Stimulated activated CD4-positive, alpha-beta T cell treated with anti-CD3 and anti-CD28 coated beads, Interleukin-15, amount 100 ng/mL, for 1 hour (primary cell): ENCODE results near the gene MAP3K14.

Source experiments
- DNase-seq, 2 donors: peaks; one replicate each; pipeline ENCODE4 v3.0.0-alpha.2; 2020; ENCODE audit warnings: low read depth in 1 of 2, low spot score in 1 of 2

MAP3K14 gene

GRCh38 chr17:45283711-45284110 lies 33.1 kb downstream of the MAP3K14 start:
- DNase-seq = no peak

DNA sequence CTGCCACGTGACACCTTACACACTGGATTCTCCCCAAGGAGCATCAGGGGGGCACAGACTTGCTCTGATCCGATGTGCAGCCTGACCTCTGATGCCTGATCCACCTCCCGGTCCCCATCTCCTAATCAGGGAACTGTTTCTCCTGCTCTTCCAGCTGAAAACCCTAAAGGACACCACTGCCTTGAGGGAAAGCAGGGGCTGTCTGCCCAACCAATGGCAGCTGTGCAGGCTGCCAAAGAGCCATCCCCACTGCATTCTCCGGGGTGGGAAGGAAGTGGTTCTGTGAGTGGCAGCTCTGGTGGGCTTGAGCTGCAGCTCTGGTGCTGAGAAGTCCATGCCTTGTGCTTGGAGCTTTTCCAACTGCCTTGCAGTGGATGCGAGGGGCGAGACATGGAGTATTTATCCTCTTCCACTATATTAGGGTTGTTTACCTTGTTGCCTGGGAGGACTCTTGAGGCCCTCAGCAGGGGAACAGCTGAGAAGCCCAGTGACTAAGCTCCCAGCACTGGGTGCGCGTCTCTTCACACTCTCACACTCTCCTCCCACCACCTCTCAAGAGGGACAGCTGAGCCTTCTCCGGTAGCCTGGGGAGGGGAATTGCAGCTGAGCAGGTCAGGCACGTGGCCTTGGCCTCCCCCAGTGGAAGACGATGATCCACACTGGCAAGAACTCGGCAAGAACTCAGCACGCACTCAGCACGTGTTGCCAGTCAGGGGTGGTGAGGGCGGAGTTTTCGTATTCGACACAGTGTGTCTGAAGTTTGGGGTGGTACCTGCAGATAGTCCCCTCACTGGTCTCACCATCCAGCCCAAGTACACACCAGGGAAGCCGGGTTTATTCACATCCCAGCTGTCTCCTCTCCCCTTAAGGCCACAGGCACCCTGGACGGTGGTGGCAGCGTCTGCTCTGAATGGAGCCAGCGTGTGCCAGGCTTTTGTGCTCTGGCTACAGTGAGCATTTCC lies 33.9 kb downstream of the MAP3K14 start:
- DNase-seq = no peak

DNA sequence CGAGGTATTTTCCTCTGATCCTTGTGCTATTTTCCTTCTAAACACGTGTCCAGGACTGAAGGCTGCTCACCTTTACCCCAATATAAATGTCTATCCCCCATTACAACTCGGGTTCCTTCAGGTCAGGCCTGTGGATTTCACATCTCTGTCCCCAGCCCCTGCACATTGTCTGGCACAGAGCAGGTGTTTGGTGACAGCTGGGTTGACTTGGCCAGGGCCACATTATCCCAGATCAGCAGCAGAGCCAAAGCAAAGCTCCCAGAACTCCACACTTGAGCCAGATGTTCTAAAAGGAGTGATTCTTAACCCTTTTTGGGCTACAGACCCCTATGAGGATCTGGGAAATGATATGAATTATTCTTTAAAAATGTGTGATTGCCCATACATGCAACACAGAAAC lies 36.9 kb downstream of the MAP3K14 start:
- no peak for DNase-seq

DNA sequence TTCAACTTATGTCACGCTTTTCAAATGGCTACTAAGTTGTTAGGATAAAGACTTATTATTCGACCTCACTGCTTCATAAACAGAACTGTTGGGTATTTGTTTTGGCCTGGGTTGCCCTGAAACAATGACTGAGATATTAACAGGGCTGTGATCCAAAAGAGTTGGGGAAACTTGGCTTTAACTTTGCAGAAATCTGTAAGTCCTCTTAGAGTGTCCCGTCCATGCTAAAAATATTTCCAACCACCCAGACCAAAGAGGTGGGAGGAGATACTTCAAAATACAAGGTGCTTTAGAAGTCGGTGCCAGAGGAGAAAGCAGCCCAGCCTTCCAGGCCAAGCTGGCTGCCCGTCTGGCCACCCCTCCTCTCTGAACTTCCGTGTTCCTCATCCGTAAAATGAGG lies 38.8 kb downstream of the MAP3K14 start:
- DNase-seq = no peak

- DNase-seq = peak; percentile 84
Observed at GRCh38 chr17:45277216-45277849, 39.5 kb downstream of the MAP3K14 start.

DNA sequence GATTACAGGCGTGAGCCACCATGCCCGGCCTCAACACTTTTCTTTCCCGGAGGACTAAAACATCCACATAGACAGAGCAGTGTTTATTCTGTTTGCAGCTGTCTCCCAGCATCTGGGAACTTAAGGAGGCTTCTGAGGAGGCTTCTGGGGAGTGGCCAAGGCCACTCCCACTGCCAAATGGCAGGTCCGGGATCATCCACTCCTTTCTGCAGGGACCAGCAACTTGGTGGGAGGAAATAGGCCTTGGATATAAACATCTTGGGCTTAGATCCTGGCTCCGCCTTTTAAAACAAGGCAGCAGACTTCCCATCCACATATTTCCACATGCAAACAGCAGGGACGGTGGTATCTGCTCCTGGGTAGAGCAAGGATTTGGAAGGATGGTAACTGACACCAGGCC lies 40.8 kb downstream of the MAP3K14 start:
- DNase-seq = no peak

- no peak for DNase-seq
Observed at GRCh38 chr17:45274033-45274432, 42.8 kb downstream of the MAP3K14 start.

GRCh38 chr17:45273551-45273957 lies 43.3 kb downstream of the MAP3K14 start:
- no peak for DNase-seq

DNA sequence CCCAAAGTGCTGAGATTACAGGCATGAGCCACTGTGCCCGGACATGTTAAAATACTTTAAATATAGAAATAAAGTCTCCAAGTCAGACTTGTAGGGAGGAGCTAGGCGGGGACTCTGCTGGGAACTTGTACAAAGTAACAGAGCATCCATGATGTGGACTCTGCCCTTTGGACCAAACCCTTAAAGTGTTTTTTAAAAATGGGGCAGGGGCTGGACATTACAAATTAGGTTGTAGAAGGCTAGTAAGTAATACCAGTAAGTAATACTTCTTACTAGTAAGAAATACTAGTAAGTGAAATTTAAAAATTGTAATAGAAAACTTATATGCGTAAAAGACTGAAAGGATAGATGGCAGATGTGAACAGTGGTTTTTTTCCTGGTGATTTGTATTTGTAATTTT lies 45.2 kb downstream of the MAP3K14 start:
- no peak for DNase-seq

DNA sequence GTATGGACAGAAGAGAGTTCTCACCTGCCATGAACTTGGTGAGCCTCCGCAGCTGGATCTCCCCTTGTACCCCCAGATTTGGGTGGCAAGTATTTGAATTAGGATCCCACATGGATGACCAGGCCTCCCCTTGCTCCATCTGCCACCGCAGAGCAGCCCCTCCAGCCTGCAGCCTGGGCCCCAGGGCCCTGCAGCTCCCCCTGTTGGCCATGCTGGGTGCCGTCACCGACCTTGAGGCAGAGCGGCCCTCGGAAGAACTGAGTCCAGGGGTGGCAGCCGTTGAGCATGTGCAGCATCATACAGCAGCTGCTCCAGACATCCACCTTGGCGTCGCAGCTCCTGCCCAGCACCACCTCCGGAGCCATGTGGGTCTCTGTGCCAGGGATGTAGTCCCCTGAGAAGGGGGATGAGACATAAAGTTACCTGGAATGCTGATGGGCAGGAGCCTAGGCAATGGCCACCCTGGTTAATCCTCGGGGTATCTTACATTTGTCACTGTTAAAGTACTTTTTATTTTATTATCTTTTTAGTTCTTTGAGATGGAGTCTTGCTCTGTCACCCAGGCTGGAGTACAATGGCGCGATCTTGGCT lies 45.9 kb downstream of the MAP3K14 start:
- DNase-seq = peak; percentile 31 to 49

DNA sequence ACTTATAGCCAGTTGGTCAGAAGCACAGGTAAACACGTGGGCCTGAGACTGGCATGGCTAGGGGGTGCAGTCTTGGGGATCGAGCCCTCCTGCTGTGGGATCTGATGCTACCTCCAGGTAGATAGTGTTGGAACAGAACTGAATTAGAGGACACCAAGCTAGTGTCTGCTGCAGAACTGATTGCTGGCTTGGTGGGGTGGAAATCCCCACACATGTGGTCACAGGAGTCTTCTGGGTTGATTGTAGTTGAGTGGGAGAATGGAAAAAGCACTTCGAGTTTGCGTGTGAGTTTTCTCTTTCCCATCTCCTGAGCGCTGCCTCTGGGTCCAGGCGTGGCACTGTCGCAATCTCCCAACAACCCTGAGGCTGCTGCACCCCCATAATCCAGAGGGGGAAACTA lies 46.9 kb downstream of the MAP3K14 start:
- no peak for DNase-seq

- DNase-seq = no peak
Observed at GRCh38 chr17:45267436-45268055, 49.3 kb downstream of the MAP3K14 start.

DNA sequence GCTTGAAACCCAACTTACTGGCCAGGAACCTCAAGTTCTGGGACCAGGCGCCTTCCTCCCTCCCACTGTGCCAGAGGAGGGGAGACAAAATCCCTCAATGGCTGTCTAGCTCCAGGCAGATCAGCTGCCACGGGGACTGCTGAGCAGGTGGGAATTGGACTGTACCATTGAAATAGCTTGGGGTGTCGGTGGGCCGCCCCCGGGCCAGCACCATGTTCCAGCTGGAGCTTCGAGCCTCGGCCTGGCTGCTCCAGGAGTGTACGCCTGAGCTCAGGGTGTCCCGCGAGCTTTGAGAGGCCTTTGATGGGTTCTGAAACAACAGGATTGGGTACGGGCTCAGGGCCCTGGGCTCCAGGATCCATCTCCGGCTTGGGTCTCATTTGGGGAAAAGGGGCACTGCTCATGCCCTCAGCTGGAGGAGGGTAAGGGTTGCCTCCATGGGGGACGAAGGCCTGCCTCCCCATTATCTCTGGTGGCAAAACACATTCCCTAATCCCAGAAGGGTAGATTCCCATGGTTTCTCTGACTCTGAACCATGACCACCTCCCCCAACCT lies 50.4 kb downstream of the MAP3K14 start:
- no peak for DNase-seq

GRCh38 chr17:45265821-45266220 lies 51.0 kb downstream of the MAP3K14 start:
- no peak for DNase-seq

DNA sequence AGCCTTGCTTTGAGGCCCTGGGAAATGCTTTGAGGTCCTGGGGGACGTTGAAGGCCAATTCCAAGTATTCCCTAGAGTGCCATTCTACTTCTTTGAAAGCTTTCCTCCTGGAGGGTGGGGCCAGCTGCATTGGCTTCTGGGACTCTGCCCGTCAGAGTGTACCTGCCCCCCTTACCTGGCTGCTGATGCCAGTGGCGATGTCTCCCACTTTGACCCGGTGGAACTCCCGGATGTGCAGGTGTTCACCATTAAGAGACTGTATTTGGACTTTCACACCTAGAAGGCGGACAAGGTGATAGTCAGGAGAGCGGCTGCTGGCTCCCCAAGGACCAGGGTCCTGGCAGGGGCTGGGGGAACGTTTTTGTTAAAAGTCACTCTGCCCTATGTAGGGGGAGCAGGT lies 51.8 kb downstream of the MAP3K14 start:
- no peak for DNase-seq

GRCh38 chr17:45264430-45264829 lies 52.4 kb downstream of the MAP3K14 start:
- no peak for DNase-seq

DNA sequence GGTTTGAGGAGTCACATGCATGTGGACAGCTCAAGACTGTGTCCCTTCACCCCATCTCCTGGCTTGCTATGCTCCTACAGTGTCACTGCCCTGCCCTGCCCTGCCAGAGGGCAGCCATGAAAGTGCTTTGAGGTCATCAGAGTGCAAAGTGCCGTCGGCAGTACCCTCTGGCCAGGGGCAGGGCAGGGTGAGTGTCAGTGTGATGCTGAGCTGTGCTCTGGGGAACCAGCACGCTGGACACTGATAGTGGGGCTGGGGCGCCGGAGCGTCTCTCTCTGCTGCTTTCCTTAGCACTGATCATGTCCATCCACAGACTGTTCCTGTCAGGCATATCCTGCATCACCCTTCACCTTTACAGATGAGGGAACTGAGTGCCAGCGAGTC lies 53.4 kb downstream of the MAP3K14 start:
- no peak for DNase-seq

GRCh38 chr17:45262516-45263476 lies 54.0 kb downstream of the MAP3K14 start:
- DNase-seq = no peak

- peak; percentile 35 to 51 for DNase-seq
Observed at GRCh38 chr17:45261577-45262515, 55.0 kb downstream of the MAP3K14 start, which contains the start of gene SPATA32. TSS of gene SPATA32 (minus strand) at chr17:45262094. CDS start at chr17:45262016, 78 bp downstream.
